Renal cortex interstitium (tissue), 11 donors: ENCODE measurements around the gene SFRP2. TPM values are rescaled to one million over a fixed set of nuclear protein-coding genes. Genes with fewer than 3 reads are reported as not detected.
A peak's percentile ranks its signal among the peaks of the same experiment; 100 is the strongest.

Source experiments
- DNase-seq, 11 donors: peaks; one replicate each; pipeline ENCODE4 v3.0.0-alpha.2; 2013; ENCODE audit warnings: low read depth in 9 of 11, low spot score in 4 of 11; ENCODE audit errors: extremely low read depth in 1 of 11
- polyA plus RNA-seq, 3 donors: library from polyadenylated mRNA; unstranded; fragments of 120-200 nt; gene quantifications; one replicate each; pipeline ENCODE4 v1.2.1, GENCODE V29; 2013; ENCODE audit not compliant: insufficient read length in 3 of 3

The SFRP2 gene
- polyA plus RNA-seq, 3 donors: 16.9 to 26.7 (median 18.9) TPM

GRCh38 chr4:153781717-153782416 is 7.0 kb downstream of the SFRP2 start:
- no peak for DNase-seq

DNA sequence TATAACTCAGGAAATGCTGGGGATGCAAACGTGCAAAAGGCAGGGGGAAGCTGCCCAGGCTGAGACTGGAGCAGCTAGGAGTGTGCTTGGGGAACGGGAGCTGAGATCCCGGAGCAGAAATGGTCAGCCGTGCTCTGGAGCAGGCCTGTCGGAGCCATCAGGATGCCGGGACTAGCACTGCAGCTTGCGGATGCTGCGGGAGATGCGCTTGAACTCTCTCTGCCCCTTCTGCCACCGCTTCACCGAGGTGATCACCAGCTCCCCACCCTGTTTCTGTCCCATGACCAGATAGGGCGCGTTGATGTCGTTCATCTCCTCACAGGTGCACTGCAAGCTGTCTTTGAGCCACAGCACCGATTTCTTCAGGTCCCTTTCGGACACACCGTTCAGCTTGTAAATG is 7.6 kb downstream of the SFRP2 start:
- DNase-seq: no peak

DNA sequence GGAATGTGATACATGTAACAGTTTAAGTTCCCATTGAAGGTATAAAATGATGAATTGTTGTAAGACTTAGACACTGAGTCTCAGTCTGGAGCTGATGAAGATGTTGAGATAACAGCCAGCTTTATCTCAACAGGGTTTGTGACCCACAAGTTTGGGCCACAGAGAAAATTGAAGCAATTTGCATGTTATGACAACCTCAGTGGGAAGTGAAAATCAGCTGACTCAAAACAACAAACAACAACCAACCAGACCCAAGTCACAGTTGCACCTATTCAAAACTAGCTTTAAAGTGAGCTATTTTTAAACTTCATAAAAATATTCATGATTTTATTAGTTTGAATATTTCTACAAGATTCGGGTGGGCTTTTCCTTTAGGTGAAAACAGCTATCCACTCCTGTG is 8.0 kb downstream of the SFRP2 start:
- DNase-seq: no peak

DNA sequence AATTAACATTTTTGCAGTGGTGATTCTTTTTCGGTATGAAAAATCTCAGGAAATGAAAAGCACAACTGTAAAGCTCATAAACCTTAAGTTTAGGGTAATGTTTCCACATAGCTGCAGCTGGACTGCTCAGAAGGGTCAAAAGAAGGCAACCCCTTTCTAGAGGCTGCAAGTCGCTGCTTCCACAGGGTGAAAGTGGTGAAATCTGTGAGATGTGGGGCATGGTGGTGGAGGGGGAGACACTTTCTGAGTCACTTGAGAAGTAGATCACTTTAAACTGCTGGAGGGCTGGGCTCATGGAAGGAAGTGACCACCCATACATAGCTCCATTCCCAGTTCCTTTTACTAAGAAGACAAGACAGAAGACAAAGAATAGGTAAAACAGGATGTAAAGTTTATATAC is 8.7 kb downstream of the SFRP2 start:
- no peak for DNase-seq

DNA sequence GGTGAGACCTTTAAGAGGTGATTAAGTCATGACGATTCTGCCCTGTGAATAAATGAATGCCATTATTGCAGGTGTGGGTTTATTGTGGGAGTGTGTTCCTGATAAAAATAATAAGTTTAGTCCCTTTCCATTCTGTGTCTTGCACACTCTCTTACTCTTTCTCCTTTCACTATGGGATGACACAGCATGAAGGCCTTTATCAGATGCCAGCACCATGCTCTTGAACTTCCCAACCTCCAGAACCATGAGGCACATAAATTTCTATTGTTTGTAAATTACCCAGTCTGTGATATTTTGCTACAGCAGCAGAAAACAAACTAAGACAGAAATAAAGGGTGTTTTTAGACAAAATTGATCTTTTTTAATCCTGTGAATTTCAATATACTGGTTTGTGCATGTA is 10.5 kb downstream of the SFRP2 start:
- DNase-seq: no peak

DNA sequence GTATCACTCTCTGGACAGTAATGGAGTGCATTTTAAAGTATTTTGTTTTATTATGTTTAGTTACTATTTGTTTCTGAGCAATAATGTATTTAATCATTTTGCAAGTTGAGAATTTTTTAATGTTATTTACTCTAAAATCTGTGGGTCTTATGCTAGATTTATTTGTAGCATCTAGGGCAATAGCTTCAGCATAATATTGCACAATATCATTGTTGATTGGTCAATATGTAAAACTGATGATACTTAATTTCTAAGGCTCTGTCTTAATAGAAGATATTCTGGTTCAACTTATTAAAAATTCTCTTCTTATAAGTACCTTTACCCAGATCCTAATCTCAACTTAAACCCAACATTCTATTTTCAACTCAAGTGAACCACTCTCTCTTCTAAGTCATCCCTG is 11.5 kb downstream of the SFRP2 start:
- no peak for DNase-seq

- DNase-seq: no peak
These were observed 12.3 kb downstream of the SFRP2 start for GRCh38 chr4:153776601-153777000.

DNA sequence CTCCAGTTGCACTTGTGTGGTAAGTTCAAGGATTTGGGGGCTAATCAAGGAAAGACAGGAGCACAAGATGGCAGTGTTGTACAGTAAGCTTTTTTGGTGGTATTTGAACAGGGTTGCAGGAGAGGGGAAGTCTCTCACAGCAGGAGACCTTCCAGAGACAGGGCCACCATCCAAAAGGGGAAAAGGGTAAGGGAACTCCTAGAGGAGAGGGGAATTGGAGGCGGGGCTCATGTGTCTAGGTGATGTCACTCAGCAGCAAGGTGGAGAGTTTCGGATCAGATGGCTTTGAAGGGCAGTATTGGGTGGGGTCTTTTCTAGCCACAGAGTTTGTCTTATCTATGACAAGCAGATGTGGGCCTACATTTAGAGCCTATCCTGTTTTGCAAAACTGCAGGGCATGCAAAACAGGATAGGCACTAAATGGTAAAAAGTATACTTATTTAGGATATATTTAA is 15.6 kb downstream of the SFRP2 start:
- no peak for DNase-seq

DNA sequence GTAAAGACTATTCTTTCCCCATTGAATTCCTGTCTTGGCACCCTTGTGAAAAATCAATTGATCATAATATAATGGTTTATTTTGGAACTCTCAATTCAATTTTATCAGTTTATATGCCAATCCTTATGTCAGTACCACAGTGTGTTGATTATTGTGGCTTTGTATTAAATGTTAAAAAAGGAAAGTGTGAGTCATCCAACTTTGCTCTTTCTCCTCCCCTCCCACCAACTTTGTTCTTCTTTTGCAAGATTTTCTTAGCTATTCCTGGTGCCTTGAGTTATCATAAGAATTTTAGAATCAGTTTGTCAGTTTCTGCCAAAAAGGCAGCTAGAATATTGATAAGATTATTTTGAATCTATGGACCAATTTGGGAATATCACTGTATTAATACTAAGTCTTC is 17.8 kb downstream of the SFRP2 start:
- DNase-seq: no peak

GRCh38 chr4:153766758-153767157 is 22.1 kb downstream of the SFRP2 start:
- DNase-seq: no peak

GRCh38 chr4:153765894-153766293 is 23.0 kb downstream of the SFRP2 start:
- DNase-seq: no peak

- DNase-seq: peak in 1 of 11 donors; percentile 18
These were observed 24.1 kb downstream of the SFRP2 start for GRCh38 chr4:153764601-153765368.

- DNase-seq: no peak
These were observed 25.5 kb downstream of the SFRP2 start for GRCh38 chr4:153763404-153763803.

DNA sequence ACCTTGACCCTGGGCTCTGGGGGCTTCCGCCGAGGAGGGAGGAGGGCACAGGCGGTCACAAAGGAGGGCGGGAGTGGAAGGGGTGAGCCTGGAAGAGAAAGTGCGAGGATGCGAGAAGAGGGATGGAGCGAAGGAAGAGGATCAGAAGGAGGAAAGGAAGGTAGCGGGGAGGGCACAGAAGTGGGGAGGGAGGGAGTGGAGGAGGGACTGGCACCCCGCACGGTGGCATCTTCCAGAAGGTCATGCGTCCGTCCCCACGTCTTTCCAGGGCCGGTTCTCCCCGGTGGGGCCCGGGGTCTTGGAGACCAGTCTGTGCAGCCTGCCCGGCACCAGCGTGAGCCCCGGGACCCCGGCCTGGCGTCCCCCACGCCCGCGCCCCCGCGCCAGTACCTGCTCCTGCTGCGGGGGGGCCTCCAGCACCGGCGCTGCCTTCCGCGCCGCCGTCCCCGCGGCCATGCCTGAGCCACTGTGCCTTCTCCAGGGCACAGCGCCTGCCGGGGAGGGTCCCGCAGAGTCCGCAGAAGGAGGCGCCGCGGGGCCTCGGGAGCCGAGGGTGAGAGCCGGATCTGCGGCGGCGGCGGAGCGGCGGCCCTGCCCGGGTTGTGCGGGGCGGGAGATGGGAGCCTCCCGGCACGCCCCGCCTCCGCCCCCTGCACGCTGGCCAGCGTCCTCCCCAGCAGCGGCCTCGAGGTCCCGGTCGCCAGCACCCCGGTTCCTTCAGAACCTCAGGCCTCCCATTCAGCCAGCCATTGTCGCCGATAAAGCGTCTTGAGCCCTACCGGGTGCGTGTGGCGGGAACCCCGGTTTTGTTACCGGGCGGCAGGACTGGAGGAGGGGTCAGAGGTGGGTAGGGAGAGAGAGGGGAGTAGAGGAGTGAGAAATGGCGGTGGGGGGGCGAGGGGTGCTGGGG is 29.2 kb downstream of the SFRP2 start, which contains the start of gene RNF175:
TSS of gene RNF175 (minus strand) at position 618 of the 910 bp plus-strand sequence. CDS start at position 456, 162 bp downstream.
- DNase-seq: peak in 2 of 11 donors; percentile 27 to 38

DNA sequence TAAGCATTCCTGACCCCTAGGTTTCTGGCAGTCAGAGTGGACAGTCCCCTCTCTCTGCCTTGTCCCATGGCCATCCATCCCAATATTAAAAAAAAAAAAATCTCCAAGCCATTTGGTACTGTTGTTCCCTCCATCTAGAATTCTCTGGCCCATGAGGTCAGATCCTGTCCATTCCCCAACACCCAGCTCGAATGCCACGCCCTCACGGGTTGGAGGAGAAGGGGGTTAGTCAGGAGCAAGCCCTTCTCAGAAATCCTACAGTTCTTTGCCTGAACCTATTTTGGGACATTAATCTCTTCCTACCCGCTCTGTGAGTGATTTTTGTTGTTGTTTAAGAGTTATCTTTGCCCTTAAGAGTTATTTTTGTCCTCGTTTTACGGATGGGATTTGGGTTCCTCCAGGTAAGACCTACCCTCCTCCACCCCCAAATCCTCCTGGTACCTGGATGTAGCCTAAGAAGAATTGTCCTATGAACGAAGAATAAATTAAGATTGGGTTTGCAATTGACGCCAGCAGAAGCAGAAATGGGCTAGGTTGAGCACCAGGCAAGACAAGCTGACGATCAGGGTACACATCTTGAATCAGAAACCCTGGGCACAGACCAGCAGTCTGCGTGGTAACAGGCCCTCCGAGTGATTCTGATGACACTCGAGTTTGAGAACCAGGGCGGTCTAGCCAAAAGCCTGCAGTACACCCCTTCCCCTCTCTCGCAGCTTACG is 30.0 kb downstream of the SFRP2 start:
- no peak for DNase-seq

DNA sequence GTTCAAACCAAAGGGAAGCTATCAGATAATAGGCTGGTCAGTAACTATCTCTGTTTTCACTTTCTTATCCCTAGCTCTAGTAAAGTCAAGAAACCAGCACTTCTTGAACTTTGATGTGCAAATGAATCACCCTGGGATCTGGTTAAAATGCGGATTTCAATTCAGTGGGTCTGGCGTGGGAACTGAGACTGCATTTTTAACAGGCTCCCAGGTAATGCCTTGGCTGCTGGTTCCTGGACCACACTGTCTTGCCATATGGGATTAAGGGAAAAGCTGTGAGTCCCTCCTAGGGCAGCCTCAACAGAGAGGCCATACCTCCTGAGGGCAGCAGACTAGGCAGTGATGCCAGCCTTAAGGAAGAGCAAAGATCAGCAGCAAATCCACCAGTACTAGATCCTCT is 30.7 kb downstream of the SFRP2 start:
- DNase-seq: no peak

GRCh38 chr4:153757407-153757806 is 31.5 kb downstream of the SFRP2 start:
- no peak for DNase-seq

DNA sequence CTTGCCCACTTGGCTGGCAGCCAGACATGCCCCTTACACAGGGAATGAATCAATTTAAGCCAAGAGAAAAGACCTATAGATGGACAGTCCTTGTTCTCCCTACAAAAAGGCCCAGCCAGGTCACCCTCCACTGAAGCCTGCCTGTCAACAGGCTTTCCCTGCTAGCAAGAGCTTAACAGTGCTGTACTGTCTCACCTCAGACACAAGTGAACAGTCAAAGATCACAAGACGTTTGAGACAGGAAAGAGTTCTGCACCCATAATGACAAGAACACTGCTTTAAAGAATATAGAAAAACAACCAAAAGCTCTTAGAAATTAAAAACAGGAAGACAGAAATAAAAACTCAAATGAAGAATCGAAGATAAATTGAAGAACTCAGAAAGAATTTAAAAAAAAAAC is 33.7 kb downstream of the SFRP2 start:
- DNase-seq: no peak
